Measurements from ENCODE around the gene TIE1. TPM values are rescaled to one million over a fixed set of nuclear protein-coding genes. Genes with fewer than 3 reads are reported as not detected.
A peak's percentile ranks its signal among the peaks of the same experiment; 100 is the strongest.

The TIE1 gene
- total and polyA plus RNA-seq, 2 of the 13 experiments (the other 11 are each of a cell fraction or from before 2014, with no cell fraction given), result 0.58 to 0.84 TPM

GRCh38 chr1:43285269-43285990 lies 15.4 kb upstream of the TIE1 start, which contains the start of gene C1orf210 (continued):
- TF ChIP-seq LRRFIP1 (CRISPR knock-in tag; conservative IDR thresholded peaks at IDR 0.05) (no peak), HNF4G (IDR thresholded peaks at IDR 0.05; ENCODE audit: borderline replicate concordance, low read depth, low read length) (peak; percentile 67), HNF4G (CRISPR knock-in tag; IDR thresholded peaks at IDR 0.05; ENCODE audit: borderline replicate concordance, low read depth) (no peak; the same call in 1 of the 2 replicates), TAF1 (CRISPR knock-in tag; IDR thresholded peaks at IDR 0.05) (no peak), ZSCAN31 (CRISPR knock-in tag; IDR thresholded peaks at IDR 0.05; ENCODE audit: low read depth) (peak; percentile 45; the same call in 1 of the 2 replicates), ZFYVE20 (CRISPR knock-in tag; IDR thresholded peaks at IDR 0.05; ENCODE audit: borderline replicate concordance, low read depth) (no peak), ARNT2 (CRISPR knock-in tag; IDR thresholded peaks at IDR 0.05; ENCODE audit: low read depth) (no peak), ZNF407 (CRISPR knock-in tag; IDR thresholded peaks at IDR 0.05; ENCODE audit: not compliant biosample characterization) (no peak), AHDC1 (CRISPR knock-in tag; IDR thresholded peaks at IDR 0.05; ENCODE audit: borderline replicate concordance) (peak; percentile 18; the same call in 1 of the 2 replicates), ATF5 (CRISPR knock-in tag; IDR thresholded peaks at IDR 0.05; ENCODE audit: low read depth) (no peak)

Data from HepG2 (cell line).